ENCODE results near the gene SLC24A3. TPM values are rescaled to one million over a fixed set of nuclear protein-coding genes. Genes with fewer than 3 reads are reported as not detected.

The SLC24A3 gene
- total RNA-seq, 1 experiment from 2014 or later = not detected

DNA sequence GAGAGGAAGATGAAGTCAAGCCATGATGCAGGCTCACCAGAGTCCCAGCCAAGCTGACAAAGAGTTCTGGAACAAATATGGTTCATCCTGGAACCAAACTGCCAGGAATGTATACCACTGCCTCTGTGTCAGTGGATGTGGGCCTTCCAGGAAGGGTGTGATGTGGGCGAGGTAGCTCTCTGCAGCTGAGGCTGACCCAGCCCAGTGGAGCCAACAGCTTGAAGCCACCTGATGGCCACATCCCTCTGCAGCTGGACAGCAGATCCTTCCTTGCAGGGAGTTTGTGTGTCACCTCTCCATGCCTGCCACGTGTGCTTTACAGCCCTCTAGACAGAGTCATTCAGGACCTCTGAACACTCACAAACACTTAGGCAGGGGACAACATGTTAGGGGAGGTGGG is 403.6 kb downstream of the SLC24A3 start:
- H3F3A ChIP-seq (ENCODE audit: insufficient read depth, low read depth) = no peaks in the 10 kb centered on the region
- no peak overlapping the region for H2AFZ ChIP-seq
- ChIA-PET POLR2A (ENCODE audit: unreplicated experiment) (no interaction called here), CTCF (no interaction called here)
- H4K20me1 ChIP-seq (ENCODE audit: insufficient read depth) = no peaks in the 10 kb centered on the region
- H3K36me3 ChIP-seq (ENCODE audit: low read depth) = no peaks in the 10 kb centered on the region
- peaks cover 78% of the 10 kb centered on the region for H3K27me3 ChIP-seq (ENCODE audit: insufficient read depth, low read depth)
- no peaks in the 10 kb centered on the region for H3K79me2 ChIP-seq (ENCODE audit: low read depth)
- intact Hi-C loops (cut with micrococcal nuclease; ENCODE audit: unreplicated experiment) = no loop called here
- H3K4me2 ChIP-seq = no peak overlapping the region
- no peak overlapping the region for H3K27ac ChIP-seq
- no peak for TF ChIP-seq EZH2 (IDR thresholded peaks at IDR 0.05; ENCODE audit: low read depth)
- TF ChIP-seq, protein P1, sequence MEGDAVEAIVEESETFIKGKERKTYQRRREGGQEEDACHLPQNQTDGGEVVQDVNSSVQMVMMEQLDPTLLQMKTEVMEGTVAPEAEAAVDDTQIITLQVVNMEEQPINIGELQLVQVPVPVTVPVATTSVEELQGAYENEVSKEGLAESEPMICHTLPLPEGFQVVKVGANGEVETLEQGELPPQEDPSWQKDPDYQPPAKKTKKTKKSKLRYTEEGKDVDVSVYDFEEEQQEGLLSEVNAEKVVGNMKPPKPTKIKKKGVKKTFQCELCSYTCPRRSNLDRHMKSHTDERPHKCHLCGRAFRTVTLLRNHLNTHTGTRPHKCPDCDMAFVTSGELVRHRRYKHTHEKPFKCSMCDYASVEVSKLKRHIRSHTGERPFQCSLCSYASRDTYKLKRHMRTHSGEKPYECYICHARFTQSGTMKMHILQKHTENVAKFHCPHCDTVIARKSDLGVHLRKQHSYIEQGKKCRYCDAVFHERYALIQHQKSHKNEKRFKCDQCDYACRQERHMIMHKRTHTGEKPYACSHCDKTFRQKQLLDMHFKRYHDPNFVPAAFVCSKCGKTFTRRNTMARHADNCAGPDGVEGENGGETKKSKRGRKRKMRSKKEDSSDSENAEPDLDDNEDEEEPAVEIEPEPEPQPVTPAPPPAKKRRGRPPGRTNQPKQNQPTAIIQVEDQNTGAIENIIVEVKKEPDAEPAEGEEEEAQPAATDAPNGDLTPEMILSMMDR (conservative IDR thresholded peaks at IDR 0.05) = no peak
- no peaks in the 10 kb centered on the region for H3K9me3 ChIP-seq (ENCODE audit: insufficient read depth, low read depth)
- no peak for DNase-seq
- BruUV-seq (replicated peaks) = no TSS peak
- H3K9me2 ChIP-seq (ENCODE audit: insufficient read depth) = no peaks in the 10 kb centered on the region
- H3K4me1 ChIP-seq (replicated peaks; ENCODE audit: insufficient read depth) = no peaks in the 10 kb centered on the region
- no peak overlapping the region for H3K4me3 ChIP-seq

DNA sequence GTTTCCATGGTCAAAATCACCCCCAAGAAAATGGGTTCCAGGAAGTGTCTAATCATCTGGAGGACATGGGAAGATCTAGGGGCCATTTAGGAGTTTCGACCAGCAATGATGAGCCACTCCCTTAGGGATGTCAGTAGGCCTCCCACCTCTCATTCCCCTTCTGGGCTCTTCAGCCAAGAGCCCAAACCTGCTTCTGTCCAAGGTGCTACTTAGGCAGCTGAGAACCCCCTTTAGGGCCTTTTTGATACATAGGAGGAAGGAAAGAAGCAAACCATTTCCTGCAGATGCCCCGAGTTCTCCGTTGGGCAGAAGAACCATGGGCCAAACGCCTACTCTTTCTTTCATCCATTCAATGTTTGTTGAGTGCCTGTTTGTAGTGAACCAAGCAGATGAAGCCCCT is 404.2 kb downstream of the SLC24A3 start:
- ChIA-PET POLR2A (ENCODE audit: unreplicated experiment) (no interaction called here), CTCF (no interaction called here)
- DNase-seq = no peak
- H3K27me3 ChIP-seq (ENCODE audit: insufficient read depth, low read depth) = peaks cover 73% of the 10 kb centered on the region
- no peaks in the 10 kb centered on the region for H3K9me2 ChIP-seq (ENCODE audit: insufficient read depth)
- TF ChIP-seq, protein P1 (conservative IDR thresholded peaks at IDR 0.05) = no peak
- TF ChIP-seq EZH2 (IDR thresholded peaks at IDR 0.05; ENCODE audit: low read depth) = no peak
- BruUV-seq (replicated peaks) = no TSS peak
- no peaks in the 10 kb centered on the region for H3K79me2 ChIP-seq (ENCODE audit: low read depth)
- no peaks in the 10 kb centered on the region for H3K4me1 ChIP-seq (replicated peaks; ENCODE audit: insufficient read depth)
- no peak overlapping the region for H2AFZ ChIP-seq
- no peak overlapping the region for H3K27ac ChIP-seq
- no peaks in the 10 kb centered on the region for H3F3A ChIP-seq (ENCODE audit: insufficient read depth, low read depth)
- no peaks in the 10 kb centered on the region for H3K36me3 ChIP-seq (ENCODE audit: low read depth)
- intact Hi-C loops (cut with micrococcal nuclease; ENCODE audit: unreplicated experiment) = no loop called here
- H3K4me2 ChIP-seq = no peak overlapping the region
- no peak overlapping the region for H3K4me3 ChIP-seq
- no peaks in the 10 kb centered on the region for H4K20me1 ChIP-seq (ENCODE audit: insufficient read depth)
- H3K9me3 ChIP-seq (ENCODE audit: insufficient read depth, low read depth) = no peaks in the 10 kb centered on the region

DNA sequence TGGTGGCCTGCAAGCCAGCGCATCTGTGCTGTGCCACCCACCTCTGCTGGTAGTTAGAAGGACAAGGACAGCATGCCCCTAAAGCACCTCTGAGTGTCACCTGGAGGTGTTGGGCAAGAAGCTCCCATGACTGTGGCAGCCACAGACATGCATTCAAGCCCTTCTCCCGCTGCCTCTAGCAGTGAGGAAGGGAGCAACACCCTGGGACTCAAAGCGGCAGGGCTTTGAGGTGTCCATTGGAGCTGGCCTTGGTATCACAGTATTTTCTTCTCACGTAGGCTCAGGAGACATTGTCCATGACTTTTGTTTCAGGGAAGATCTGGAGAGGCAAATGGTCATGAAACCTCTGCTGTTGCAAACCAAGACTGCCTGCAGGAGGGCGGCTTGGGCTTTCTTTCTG is 404.8 kb downstream of the SLC24A3 start:
- POLR2A ChIA-PET (ENCODE audit: unreplicated experiment) = no interaction called here
- H3K36me3 ChIP-seq (ENCODE audit: low read depth) = no peaks in the 10 kb centered on the region
- H2AFZ ChIP-seq = no peak overlapping the region
- H3K79me2 ChIP-seq (ENCODE audit: low read depth) = no peaks in the 10 kb centered on the region
- no peaks in the 10 kb centered on the region for H3K9me3 ChIP-seq (ENCODE audit: insufficient read depth, low read depth)
- no TSS peak for BruUV-seq (replicated peaks)
- H3K27me3 ChIP-seq (ENCODE audit: insufficient read depth, low read depth) = peaks cover 71% of the 10 kb centered on the region
- CTCF ChIA-PET = no interaction called here
- no peak overlapping the region for H3K4me2 ChIP-seq
- no peaks in the 10 kb centered on the region for H4K20me1 ChIP-seq (ENCODE audit: insufficient read depth)
- no peak overlapping the region for H3K27ac ChIP-seq
- no peak for TF ChIP-seq EZH2 (IDR thresholded peaks at IDR 0.05; ENCODE audit: low read depth)
- TF ChIP-seq, protein P1 (conservative IDR thresholded peaks at IDR 0.05) = no peak
- intact Hi-C loops (cut with micrococcal nuclease; ENCODE audit: unreplicated experiment) = no loop called here
- no peaks in the 10 kb centered on the region for H3F3A ChIP-seq (ENCODE audit: insufficient read depth, low read depth)
- no peak for DNase-seq
- no peaks in the 10 kb centered on the region for H3K9me2 ChIP-seq (ENCODE audit: insufficient read depth)
- no peaks in the 10 kb centered on the region for H3K4me1 ChIP-seq (replicated peaks; ENCODE audit: insufficient read depth)
- no peak overlapping the region for H3K4me3 ChIP-seq

Measured in PC-9 (cell line).